Activated CD4-positive, alpha-beta T cell treated with anti-CD3 and anti-CD28 coated beads for 1 hour (primary cell): Measurements from ENCODE around the gene RIPK4.
"Not testable (repeated sequence)": the region's sequence is repeated elsewhere in the genome, so short reads cannot be mapped to it uniquely, and the experiment has no call there.

ENCODE experiments used
- DNase-seq: peaks from one replicate; pipeline ENCODE4 v3.0.0-alpha.2; 2020

The RIPK4 gene

DNA sequence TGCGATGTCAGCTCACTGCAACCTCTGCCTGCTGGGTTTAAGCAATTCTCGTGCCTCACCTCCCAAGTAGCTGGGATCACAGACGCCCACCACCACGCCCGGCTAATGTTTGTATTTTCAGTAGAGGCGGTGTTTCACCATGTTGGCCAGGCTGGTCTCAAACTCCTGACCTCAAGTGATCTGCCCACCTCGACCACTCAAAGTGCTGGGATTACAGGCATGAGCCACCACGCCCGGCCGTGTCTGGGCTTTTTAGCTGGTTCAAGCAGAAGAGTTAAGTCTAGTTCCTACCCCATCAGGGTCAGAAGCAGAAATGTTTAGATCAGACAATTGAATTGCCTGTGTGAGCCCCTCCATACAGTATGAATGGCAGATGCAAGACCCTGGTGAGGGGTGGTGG lies 27.7 kb upstream of the RIPK4 start:
- no peak for DNase-seq

DNA sequence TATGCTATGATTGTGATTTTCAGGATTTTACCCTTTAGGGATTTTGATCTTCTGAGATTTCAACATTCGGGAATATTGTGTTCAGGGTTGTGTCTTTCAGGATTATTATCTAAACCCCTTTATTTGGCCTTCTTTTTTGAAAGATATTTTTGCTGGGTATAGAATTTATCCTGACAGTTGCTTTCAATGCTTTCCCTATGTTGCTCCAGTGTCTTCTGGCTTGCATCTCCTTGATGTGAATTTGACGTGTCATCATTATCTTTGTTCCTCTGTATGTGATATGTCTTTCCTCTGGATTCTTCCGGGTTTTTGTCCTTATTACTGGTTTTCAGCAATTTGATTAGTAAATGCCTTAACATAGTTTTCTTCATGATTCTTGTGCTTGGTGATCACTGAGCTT lies 25.9 kb upstream of the RIPK4 start:
- no peak for DNase-seq

DNA sequence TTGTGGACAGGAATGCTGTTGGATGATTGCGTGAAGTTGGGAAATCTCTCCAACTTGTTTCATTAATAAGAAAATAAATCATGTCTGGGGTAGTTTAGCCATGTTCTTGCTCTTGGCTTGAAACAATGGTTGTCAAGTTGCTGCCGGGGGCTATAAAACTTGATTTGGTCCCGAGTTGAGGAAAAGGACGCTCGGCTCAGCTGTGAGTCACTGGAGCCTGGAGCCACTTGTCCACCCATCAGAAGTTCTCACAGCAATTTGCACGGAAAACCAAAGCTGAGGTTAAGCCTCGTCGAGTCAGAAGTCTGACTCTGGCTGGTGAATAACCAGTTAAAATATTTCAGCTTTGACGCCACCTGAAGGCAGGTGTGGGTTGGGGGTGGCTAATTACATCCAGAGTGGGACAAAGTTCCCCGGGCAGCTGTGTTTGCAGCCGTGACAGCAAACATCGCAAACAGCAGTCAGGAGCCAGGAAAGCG lies 19.7 kb upstream of the RIPK4 start:
- DNase-seq = no peak

DNA sequence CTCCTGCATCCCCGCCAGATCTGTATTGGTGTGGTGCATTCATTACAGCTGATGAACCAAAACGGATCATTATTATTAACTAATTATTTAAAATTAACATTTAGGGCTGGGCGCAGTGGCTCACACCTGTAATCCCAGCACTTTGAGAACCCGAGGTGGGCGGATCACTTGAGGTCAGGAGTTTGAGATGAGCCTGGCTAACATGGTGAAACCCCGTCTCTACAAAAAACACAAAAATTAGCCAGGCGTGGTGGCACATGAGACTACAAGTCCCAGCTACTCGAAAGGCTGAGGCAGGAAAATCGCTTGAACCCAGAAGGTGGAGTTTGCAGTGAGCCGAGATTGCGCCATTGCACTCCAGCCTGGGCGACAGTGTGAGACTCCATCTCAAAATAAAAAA lies 18.4 kb upstream of the RIPK4 start:
- not testable (repeated sequence) for DNase-seq

DNA sequence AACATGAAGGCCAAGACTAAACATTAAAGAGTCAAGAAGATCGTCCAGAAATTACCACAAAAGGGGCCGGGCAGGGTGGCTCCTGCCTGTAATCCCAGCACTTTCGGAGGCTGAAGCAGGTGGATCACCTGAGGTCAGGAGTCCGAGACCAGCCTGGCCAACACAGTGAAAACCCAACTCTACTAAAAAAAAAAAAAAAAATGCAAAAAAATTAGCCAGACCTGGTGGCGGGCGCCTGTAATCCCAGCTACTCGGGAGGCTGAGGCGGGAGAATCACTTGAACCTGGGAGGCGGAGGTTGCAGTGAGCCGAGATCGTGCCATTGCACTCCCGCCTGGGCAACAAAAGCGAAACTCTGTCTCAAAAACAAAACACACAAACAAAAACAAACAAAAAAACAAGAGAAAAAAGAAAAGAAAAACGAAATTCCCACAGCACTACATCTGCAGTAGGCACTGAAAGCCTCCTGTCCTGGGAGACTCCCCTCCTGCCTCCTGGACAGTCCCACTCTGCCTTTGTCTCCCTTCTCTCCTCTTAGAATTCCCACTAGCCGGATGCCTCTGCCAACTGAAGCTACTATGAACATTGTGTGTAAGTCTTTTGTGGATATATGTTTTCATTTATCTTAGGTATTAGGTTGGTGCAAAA lies 17.7 kb upstream of the RIPK4 start:
- DNase-seq = no peak

GRCh38 chr21:41783476-41784180 lies 16.8 kb upstream of the RIPK4 start:
- no peak for DNase-seq

DNA sequence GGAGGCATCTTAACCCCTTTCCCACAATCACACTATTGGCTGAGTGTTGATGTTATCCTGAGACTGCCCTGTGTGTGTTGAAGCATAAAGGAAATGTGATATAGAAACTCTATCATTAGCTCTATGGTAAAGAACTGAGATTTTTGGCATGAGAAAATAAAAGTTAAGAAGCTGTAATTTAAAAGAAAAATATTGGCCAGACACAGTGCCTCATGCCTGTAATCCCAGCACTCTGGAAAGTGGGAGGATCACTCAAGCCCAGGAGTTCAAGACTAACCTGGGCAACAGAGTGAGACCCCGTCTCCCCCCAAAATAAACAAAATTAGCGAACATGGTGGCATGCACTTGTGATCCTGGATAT lies 14.2 kb upstream of the RIPK4 start:
- no peak for DNase-seq

DNA sequence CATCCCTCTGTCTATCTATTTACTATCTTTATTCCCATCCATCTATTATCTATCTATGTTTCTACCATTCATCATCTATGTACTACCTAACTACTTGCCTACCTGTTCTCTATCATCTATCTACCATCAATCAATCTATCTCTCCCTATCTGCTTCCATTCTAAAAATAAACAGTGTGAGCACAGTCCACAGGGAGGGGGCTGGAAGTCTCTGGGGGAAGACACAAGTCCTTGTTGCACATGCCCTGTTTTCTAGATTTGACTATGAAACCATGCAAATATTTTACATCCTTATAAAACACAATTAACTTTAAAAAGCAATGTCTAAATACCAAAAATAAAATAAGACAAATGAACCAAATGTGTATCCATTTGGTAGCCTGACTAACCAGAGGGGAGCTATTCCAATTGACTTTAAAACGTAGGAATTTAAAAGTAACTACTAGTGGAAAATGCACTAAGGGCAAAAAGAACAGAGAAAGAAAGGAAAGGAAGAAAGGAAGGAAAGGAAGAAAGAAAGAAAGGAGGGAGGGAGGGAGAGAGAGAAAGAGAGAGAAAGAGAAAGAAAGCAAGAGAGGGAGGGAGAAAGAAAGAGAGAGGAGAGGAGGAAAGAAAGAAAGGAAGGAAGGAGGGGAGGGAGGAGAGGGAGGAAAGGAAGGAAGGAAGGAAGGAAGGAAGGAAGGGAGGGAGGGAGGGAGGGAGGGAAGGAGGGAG lies 13.6 kb upstream of the RIPK4 start:
- DNase-seq = no peak

GRCh38 chr21:41779659-41780058 lies 12.8 kb upstream of the RIPK4 start:
- DNase-seq = no peak

DNA sequence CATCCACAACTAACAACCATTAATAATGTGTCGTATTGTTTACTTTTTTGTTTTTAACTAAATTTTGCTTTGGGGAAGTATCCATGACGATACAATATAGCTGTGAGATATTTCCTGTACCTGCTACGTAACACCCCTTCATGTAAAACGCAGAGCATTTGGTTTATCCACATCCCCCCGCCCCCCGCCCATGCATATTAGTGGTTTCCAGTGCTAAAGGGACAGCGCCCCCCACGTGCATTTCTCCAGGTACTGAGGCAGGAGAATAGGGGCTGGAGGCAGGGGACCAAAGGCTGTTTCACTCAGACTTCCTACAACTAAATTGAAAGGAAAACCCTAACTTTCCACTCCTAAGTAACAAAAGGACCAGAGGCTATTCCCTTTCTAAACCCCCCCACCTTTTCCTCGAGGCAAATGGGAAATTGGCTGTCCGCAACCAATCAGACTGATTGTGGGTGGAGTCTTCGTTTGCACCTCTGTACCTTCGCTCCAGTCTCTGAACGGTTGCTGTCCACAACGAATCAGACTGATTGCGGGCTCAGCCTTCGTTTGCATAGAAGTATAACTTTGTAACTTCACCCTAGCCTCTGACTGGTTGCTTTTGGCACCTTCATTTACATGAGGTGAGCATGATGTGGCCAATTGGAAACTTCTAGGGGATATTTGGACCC lies 12.2 kb upstream of the RIPK4 start:
- no peak for DNase-seq

DNA sequence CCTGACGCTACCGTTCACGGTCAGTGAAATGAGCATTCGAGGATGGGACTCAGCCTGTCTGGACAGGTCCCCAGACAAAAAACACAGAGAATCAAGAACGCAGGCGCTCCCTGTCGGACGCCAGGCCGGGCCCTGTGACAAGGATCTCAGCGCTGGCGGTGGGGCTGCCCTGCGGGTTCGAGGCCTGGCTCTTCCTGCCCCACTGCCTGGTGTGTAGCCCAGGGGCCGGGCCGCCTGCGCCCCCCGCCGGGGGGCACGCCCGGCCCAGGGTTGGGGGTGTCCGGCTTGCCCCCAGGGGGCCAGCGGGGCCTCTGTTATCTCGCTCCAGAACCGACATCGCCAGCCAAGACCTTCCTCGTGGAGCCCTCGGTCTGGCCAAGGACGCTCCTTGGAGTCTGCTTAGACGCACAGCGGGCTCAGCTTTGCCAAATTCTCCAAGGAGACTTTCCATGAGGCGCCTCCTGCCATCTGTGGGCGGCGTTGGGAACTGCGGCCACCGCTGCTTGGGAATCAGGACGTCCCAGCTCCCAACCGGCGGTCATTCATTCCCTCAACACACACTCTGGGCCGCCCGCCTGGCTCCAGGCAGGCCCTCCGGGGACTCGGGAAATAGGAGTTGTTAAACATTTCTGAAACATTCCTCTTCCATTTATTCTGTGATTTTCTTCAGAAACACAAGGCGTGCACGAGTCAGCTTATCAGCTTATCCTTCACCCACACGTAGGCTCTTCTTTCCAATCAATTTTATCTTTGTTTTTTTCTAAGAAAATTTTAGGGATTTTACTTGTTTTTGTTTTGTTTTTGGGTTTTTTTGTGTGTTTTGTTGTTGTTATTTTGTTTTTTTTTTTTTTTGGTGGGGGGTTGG lies 11.3 kb upstream of the RIPK4 start:
- DNase-seq = no peak

DNA sequence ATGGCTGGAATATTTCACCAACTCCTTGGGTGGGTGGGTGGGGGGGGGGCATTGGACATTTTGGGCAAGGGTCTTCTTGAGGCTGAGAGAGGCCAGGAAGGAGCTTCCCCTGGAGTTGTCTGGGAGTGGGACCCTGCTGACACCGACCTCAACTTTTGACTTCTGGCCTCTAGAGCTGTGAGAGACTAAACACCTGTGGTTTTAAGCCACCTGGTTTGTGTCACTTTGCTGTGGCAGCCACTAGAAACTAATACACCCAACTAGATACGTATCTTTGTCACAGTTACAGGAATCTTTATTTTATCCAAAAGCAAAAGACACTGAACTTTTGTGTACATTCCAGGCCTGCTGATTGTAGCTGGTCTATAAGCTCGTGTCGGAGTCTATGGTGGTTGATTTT lies 9.9 kb upstream of the RIPK4 start:
- DNase-seq = no peak

DNA sequence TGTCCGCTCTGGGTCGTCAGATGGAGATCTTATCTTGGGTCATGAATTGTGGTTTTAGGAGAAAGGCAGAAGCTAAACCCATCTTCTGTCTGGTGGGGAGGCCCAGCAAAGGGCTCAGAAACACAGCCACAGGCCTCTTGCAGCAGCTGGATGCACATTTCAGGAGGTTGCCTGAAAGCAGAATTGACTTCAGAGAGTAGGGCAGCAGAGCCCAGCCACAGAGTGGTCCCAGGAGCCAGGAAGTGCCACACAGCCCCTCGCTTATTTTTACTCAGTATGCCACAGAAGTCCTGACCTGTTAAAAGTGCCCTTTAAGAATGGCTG lies 8.3 kb upstream of the RIPK4 start:
- DNase-seq = no peak

DNA sequence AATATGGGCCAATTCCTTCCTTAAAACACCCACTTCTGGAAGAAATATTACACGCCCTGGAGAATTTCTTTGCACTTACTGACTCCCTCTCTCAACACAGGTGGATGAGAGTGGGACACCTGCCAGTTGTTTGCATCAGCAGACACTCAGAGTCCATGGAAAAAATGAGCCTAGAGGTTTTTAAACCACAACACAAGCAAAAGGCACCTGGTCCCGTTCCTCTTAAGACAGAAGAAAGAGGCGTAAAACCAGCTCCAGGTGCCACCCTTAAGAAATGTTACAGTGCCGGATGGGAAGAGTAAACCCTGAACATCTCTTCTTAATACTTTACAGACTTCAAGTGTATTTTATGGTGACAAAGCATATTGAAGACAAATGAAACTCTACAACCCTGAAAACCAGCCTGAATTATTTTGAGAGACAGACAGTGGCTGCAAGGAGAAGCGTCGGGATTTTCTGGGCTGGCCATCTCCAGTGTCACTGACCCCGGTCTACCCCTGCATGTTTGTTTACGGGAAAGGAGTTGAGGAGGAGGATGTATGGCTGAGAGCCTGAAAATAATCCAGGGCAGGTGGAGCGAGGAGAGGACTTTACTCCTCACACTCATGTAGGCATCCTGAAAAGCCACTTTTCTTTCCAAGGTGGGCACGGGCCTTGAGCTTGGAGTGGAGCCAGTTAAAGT lies 7.8 kb upstream of the RIPK4 start:
- no peak for DNase-seq

DNA sequence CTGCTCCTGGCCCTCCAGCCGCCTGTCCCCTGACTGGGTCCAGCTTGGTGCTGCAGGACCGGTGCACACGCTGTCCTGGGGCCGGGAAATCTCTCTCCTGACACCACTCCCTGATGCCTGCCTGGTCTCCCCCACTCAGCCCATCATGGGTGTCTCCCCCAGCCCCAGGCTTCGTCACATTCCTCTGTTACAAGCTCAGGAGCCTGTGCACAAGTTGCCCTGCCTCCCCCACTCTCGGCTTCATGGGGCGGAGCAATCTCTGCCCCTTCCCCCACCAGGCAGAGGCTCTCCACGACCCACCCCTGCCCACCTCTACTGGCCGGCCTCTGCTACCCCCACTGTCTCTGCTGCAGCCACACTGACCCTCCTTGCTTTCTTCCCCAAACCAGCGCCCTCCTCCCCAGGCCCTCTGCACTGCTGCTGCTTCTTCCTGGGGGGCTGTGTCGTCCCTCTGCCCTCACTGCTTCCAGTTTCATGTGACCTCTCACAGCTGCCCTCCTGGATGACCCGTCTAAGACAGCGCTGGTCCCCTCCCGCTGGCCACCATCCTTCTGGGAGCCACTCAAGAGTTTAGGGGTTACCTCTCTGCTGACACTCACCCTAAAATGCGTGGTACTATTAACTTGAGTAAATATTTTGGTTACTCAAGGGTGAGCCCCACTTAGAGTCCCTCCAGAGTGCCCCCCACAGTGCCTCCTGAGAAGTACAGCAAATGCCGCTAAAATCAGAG lies 5.7 kb upstream of the RIPK4 start:
- DNase-seq = no peak

DNA sequence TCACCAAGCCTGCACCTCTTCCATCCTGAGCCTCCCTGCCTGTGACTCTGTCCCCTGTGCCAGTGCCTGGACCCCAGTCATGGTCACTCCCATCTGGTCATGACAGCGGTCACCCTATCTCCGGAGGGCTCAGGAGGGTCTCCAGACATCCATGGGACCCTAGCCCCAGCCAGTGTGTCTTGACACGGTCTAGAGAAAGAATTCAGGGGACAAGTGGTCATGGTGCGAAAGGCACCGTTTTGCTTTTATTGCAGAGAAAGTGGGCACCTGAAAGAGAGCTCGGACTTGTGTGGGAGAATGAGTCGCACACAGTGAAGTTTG lies 4.7 kb upstream of the RIPK4 start:
- no peak for DNase-seq

GRCh38 chr21:41770901-41771624 lies 4.2 kb upstream of the RIPK4 start:
- DNase-seq = no peak

DNA sequence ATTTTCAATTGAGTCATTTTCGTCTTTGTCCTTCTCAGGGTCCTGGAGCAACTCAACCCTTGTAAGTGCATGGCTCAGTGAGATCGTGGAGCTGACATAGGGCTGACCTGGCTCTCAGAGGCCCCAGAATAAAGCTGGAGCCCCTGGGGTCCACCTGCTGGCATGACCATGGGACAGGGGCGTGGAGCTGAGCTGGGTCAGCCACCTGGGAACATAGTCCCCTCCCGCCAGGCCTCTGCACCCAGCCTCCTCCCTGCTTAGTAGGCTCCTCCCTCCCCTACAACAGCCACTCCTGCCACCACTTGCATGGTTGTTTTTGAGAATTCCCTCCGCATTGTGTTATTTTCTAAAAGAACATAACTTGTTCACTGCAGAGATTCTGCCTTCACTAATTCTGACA lies 3.1 kb upstream of the RIPK4 start:
- no peak for DNase-seq

DNA sequence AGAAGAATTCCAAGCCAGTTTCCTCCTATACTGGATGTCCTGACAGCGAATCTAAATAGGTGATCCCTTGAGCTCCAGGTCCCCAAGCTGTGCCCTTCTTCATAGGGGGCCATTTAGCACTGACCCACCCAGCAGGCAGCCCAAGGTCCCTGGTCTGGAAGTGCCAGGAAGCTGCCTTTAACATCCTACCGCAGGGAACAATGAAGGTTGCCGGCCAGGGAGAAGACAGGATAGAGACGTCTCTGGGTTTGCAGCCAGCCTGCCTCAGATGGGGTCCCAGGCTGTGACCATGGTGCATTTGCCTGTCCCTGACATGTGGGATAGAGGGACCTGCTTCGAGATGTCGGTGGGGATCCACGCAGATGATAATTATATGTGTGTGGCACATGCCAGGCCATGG lies 2.7 kb upstream of the RIPK4 start:
- no peak for DNase-seq

GRCh38 chr21:41769111-41769510 lies 2.3 kb upstream of the RIPK4 start:
- no peak for DNase-seq

GRCh38 chr21:41768437-41769042 lies 1.7 kb upstream of the RIPK4 start:
- DNase-seq = no peak
